GM12865 (cell line): ENCODE data around the gene MAGEA9.
"Not testable (repeated sequence)": the region's sequence is repeated elsewhere in the genome, so short reads cannot be mapped to it uniquely, and the experiment has no call there.

Experiments used
- DNase-seq: peaks from one replicate; pipeline ENCODE4 v3.0.0; 2010; ENCODE audit warnings: low read depth
- H3K4me3 ChIP-seq: 2 replicates; pipeline ENCODE4 v1.5.1; 2011; ENCODE audit warnings: mild to moderate bottlenecking, low read depth, low read length, control low read depth
- CTCF ChIP-seq: IDR thresholded peaks from 2 replicates; pipeline ENCODE4 v1.5.1; 2011; ENCODE audit warnings: low read length, control low read depth, low read depth, inconsistent platforms; ENCODE audit not compliant: insufficient read depth; ENCODE audit errors: missing control alignments

The MAGEA9 gene

DNA sequence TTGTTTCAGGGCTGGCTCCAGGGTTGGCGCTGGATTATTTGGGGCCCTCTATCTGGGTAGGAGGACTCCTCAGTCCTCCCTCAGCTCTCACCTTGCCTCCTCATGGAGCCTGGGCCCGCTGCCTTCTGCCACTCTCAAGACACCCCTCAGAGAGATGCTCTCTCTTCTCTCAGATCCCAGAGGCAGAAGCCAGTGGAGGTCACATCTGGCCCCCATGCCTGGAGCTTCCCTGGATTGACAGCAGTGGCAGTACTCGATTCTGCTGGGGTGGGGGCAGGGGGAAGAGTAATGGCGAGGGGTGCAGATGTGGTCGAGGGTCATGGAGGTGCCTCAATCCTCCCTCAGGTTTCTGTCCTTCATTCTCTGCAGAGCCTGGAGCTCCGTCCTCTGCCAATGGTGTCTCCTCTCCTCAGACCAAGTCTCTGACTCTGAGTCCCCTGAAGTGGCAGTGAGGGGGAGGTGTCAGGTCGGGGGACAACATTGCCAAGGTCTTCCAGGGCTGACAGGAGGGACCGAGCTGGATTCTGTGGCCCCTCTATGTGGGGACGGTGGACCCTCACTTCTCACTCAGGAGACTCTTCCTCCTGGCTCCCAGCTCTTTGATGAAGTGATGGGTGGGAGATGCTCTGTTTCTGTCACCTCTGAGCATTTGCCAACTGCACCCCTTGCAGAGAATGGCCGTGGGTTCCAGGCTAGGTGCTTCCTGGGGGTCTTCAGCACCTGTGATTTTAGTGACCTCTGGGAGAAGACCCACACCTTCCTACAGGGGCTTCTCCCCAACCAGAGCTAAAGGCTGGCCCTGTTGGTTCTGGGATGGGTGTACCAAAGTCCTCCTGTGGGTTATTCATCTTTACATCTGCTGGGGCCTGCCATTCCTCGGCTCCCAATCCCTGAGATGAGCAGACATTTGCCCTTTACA, 18.8 kb upstream of the MAGEA9 start:
- TF ChIP-seq CTCF, result no peak
- H3K4me3 ChIP-seq, result no peak overlapping the region
- DNase-seq, result no peak

DNA sequence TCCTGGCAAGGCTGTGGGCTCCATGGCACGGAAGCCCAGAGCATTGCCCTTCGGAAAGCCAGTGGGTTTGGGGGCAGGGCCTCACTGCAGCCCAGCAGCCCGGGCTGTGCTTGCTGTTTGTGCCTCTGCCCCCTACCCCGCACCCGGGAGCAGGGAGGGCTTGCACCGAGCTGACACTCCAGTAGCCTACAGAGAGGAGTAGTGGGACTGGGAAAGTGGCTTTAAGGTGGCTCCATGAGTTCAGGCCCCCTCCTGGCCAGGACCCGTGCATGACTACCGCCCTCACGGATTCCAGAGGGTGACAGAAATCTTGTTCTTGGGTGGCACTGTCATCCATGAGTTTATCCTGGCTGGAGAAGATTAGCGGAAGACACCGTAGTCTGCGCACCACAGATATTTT, 11.4 kb upstream of the MAGEA9 start:
- not testable (repeated sequence) for H3K4me3 ChIP-seq, DNase-seq

DNA sequence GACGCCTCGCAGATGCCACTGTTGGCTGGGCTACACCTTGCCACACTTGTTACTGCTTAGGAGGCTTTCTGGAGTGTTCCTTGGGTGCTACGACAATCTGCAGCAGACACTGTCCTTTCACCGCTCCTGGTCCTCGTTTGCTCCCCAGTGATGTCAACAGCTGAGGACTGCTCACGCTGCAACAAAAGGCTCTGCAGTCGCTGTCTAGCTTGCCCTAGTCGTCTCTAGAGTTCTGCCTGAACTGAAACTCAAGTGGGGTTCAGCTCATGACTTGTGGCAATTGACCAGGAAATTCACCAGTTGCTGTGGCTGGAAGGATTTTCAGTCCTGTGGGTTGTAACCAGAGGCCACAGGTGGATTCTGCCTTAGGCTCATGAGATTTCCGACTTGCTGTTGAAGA, 8.7 kb upstream of the MAGEA9 start:
- not testable (repeated sequence) for H3K4me3 ChIP-seq, DNase-seq

DNA sequence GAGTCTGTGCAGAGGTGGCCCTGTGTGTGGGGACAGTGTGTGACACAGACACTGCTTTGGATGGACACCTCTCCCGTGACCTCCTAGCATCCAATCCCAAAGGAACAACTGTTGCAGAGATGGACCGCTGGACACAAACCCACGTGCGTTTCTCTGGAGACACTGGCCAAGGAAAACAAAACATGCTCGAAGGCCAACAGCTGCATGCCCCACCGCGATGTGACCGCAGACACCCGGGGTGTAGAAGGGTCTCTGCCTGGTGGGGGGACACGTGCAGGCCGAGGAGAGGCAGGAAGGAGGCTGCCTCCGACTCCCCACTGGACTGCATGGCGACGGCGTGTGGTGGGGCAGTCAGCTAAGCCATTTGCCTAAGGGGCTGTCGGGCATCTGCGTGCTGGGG, 8.0 kb upstream of the MAGEA9 start, which contains the start of gene HSFX1:
HSFX1 (plus strand) TSS at position 301 of the 400 bp plus-strand sequence. CDS start 614 bp downstream, outside the sequence.
- DNase-seq, result not testable (repeated sequence)

DNA sequence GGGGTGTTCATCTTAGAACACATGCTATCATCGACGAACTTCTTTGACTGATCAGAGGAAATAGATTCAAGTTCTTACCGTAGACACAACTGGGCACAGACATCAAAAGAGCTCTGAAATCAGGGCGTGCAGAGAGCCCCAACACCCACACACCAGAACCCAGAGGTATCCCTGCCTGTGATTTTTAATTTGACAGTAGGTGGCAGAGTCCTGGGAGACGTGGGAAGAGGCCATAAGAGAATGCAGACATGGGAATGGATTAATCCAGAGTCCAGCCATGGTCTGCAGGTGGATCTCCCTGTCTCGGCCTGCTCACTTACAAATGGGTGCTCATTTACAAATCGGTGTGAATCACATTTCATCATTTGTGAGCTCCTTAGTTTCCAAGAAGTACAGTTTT, 3.7 kb upstream of the MAGEA9 start:
- H3K4me3 ChIP-seq, DNase-seq: not testable (repeated sequence)

More for the DNA sequence above, 8.0 kb upstream of the MAGEA9 start, which contains the start of gene HSFX1:
- not testable (repeated sequence) for H3K4me3 ChIP-seq

- DNase-seq, H3K4me3 ChIP-seq: not testable (repeated sequence)
Measured at GRCh38 chrX:149795531-149795930, 13.8 kb downstream of the MAGEA9 start.

GRCh38 chrX:149799095-149799714, 17.5 kb downstream of the MAGEA9 start:
- DNase-seq, result peak; percentile 67
- no peak for TF ChIP-seq CTCF
- no peak overlapping the region for H3K4me3 ChIP-seq

DNA sequence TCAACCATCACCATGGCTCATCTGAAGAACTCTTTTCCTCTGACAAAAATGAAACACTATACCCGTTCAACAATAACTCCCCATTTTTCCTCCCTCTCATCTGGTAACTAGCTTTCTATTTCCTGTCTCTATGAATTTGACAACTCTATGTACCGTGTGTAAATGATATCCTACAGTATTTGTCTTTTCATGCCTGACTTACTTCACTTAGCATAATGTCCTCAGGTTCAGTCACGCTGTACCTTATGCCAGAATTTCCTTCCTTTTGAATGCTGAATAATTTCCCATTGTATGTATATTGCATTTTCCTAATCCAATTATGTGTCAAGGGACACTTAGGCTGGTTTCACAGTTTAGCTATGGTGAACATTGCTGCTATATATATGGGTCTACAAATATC, 18.2 kb downstream of the MAGEA9 start:
- TF ChIP-seq CTCF, result no peak
- DNase-seq, result no peak
- no peak overlapping the region for H3K4me3 ChIP-seq

GRCh38 chrX:149803458-149804062, 21.8 kb downstream of the MAGEA9 start:
- no peak for TF ChIP-seq CTCF
- no peak overlapping the region for H3K4me3 ChIP-seq
- no peak for DNase-seq
